Measurements from ENCODE around the gene PPP5C. TPM values are rescaled to one million over a fixed set of nuclear protein-coding genes. Genes with fewer than 3 reads are reported as not detected.
"Not testable (repeated sequence)": the region's sequence is repeated elsewhere in the genome, so short reads cannot be mapped to it uniquely, and the experiment has no call there.

PPP5C gene
- total RNA-seq, 1 experiment from 2014 or later = 130 TPM

DNA sequence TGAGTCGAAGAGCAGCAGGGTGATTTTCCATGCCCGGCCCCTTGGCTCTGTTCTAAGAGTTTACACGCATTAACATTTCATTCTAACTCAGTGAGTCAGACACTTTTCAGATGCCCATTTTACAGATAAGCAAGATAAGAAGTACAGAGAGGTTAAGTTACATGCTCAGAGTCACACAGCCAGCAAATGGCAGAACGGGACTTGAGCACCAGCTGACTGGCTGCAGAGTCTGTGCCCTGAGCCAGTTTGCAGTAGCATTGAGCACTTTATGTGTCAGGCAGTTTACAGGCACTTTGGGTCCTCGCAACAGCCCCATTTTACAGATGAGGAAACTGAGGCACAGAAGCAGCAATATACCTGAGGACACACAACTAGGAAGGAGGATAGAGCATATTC lies 47.5 kb downstream of the PPP5C start:
- intact Hi-C loops (cut with micrococcal nuclease; ENCODE audit: unreplicated experiment) = no loop called here
- CTCF ChIA-PET = interaction anchor here (0.6 to 0.7 kb wide), 4 partner anchors 8 to 612 kb away, joined by 3 read pairs; partner anchors contain the start of gene DMPK
- no peaks in the 10 kb centered on the region for H3K27me3 ChIP-seq (replicated peaks; ENCODE audit: control insufficient read depth, insufficient read depth, low read length)
- no peaks in the 10 kb centered on the region for H3K27me3 Mint-ChIP-seq (ENCODE audit: insufficient read depth, unreplicated experiment)
- peaks cover 7% of the 10 kb centered on the region for H3K36me3 ChIP-seq (ENCODE audit: control insufficient read depth, insufficient read depth, low read length)
- POLR2A ChIA-PET = no interaction called here
- H3K4me1 Mint-ChIP-seq (ENCODE audit: low read depth, unreplicated experiment) = no peaks in the 10 kb centered on the region
- no peak overlapping the region for H3K4me3 Mint-ChIP-seq (ENCODE audit: unreplicated experiment)
- DNase-seq = no peak
- no peak overlapping the region for H3K27ac Mint-ChIP-seq (ENCODE audit: unreplicated experiment)
- peaks cover 5% of the 10 kb centered on the region for H3K9me3 Mint-ChIP-seq (ENCODE audit: unreplicated experiment)
- H3K9me3 ChIP-seq = no peaks in the 10 kb centered on the region
- H3K36me3 Mint-ChIP-seq (ENCODE audit: insufficient read depth, unreplicated experiment) = peaks cover 34% of the 10 kb centered on the region
- no peaks in the 10 kb centered on the region for H3K4me1 ChIP-seq
- no peak overlapping the region for H3K4me3 ChIP-seq (ENCODE audit: low read depth, low read length)
- TF ChIP-seq, protein P1, sequence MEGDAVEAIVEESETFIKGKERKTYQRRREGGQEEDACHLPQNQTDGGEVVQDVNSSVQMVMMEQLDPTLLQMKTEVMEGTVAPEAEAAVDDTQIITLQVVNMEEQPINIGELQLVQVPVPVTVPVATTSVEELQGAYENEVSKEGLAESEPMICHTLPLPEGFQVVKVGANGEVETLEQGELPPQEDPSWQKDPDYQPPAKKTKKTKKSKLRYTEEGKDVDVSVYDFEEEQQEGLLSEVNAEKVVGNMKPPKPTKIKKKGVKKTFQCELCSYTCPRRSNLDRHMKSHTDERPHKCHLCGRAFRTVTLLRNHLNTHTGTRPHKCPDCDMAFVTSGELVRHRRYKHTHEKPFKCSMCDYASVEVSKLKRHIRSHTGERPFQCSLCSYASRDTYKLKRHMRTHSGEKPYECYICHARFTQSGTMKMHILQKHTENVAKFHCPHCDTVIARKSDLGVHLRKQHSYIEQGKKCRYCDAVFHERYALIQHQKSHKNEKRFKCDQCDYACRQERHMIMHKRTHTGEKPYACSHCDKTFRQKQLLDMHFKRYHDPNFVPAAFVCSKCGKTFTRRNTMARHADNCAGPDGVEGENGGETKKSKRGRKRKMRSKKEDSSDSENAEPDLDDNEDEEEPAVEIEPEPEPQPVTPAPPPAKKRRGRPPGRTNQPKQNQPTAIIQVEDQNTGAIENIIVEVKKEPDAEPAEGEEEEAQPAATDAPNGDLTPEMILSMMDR (IDR thresholded peaks at IDR 0.05; ENCODE audit: insufficient read depth in 1 of 2, low read depth in 1 of 2, low read length in 1 of 2, severe bottlenecking in 1 of 2, unreplicated experiment in 1 of 2) = no peak
- TSS peak; percentile 22 for BruUV-seq (replicated peaks)

DNA sequence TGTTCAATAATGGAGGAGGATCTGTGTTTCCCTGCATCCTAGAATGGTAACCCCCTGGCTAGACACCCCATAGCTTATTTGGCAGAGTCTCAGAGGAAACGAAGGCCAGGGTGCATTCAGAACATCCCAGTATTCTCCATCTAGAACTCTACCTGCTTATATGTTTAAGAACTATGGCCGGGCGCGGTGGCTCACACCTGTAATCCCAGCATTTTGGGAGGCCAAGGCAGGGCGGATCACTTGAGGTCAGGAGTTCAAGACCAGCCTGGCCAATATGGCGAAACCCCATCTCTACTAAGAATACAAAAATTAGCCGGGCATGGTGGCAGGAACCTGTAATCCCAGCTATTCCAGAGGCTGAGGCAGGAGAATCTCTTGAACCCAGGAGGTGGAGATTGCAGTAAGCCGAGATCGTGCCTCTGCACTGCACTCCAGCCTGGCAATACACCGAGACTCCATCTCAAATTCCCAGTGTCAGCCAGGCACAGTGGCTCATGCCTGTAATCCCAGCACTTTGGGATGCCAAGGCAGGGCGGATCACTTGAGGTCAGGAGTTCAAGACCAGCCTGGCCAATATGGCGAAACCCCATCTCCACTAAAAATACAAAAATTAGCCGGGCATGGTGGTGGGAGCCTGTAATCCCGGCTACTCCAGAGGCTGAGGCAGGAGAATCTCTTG lies 51.1 kb downstream of the PPP5C start:
- H3K4me1 Mint-ChIP-seq (ENCODE audit: low read depth, unreplicated experiment); H3K4me1 ChIP-seq; H3K27me3 Mint-ChIP-seq (ENCODE audit: insufficient read depth, unreplicated experiment); H3K4me3 ChIP-seq (ENCODE audit: low read depth, low read length); DNase-seq; H3K36me3 Mint-ChIP-seq (ENCODE audit: insufficient read depth, unreplicated experiment); H3K27me3 ChIP-seq (replicated peaks; ENCODE audit: control insufficient read depth, insufficient read depth, low read length); H3K9me3 Mint-ChIP-seq (ENCODE audit: unreplicated experiment); H3K9me3 ChIP-seq; H3K27ac Mint-ChIP-seq (ENCODE audit: unreplicated experiment); H3K36me3 ChIP-seq (ENCODE audit: control insufficient read depth, insufficient read depth, low read length); POLR2A ChIA-PET; BruUV-seq (replicated peaks); H3K4me3 Mint-ChIP-seq (ENCODE audit: unreplicated experiment): not testable (repeated sequence)
- intact Hi-C loops (cut with micrococcal nuclease; ENCODE audit: unreplicated experiment) = loop anchor here (5.0 kb wide), 1 partner anchor 116 kb away; no protein-coding TSS in a partner anchor
- CTCF ChIA-PET = interaction anchor here (0.6 to 1.2 kb wide), 3 partner anchors 32 to 117 kb away, joined by 3 to 6 read pairs (median 3); no protein-coding TSS in a partner anchor

GRCh38 chr19:46402725-46403124 lies 55.8 kb downstream of the PPP5C start:
- H3K9me3 ChIP-seq = no peaks in the 10 kb centered on the region
- ChIA-PET CTCF (interaction anchor here (0.9 kb wide), 1 partner anchor 9 kb away, joined by 3 read pairs; no protein-coding TSS in a partner anchor), POLR2A (no interaction called here)
- H3K4me3 ChIP-seq (ENCODE audit: low read depth, low read length) = no peak overlapping the region
- Mint-ChIP-seq H3K4me3 (ENCODE audit: unreplicated experiment) (no peak overlapping the region), H3K36me3 (ENCODE audit: insufficient read depth, unreplicated experiment) (peaks cover 8% of the 10 kb centered on the region), H3K27me3 (ENCODE audit: insufficient read depth, unreplicated experiment) (no peaks in the 10 kb centered on the region), H3K4me1 (ENCODE audit: low read depth, unreplicated experiment) (peaks cover 7% of the 10 kb centered on the region), H3K27ac (ENCODE audit: unreplicated experiment) (no peak overlapping the region), H3K9me3 (ENCODE audit: unreplicated experiment) (no peaks in the 10 kb centered on the region)
- intact Hi-C loops (cut with micrococcal nuclease; ENCODE audit: unreplicated experiment) = loop anchor here (1.0 to 2.0 kb wide), 2 partner anchors 85 to 110 kb away; no protein-coding TSS in a partner anchor
- no TSS peak for BruUV-seq (replicated peaks)
- no peaks in the 10 kb centered on the region for H3K27me3 ChIP-seq (replicated peaks; ENCODE audit: control insufficient read depth, insufficient read depth, low read length)
- TF ChIP-seq, protein P1 (IDR thresholded peaks at IDR 0.05; ENCODE audit: insufficient read depth in 1 of 2, low read depth in 1 of 2, low read length in 1 of 2, severe bottlenecking in 1 of 2, unreplicated experiment in 1 of 2) = no peak
- DNase-seq = no peak
- H3K4me1 ChIP-seq = no peaks in the 10 kb centered on the region
- no peaks in the 10 kb centered on the region for H3K36me3 ChIP-seq (ENCODE audit: control insufficient read depth, insufficient read depth, low read length)
